Parathyroid adenoma (tissue), 2 donors: ENCODE measurements around the gene SUN2.

Source experiments
- H2AFZ ChIP-seq: fragments of 300-600 bp; sonication (generic); one replicate; pipeline ENCODE4 v1.7.0; 2017; ENCODE audit warnings: antibody characterized with exemption, mild to moderate bottlenecking
- H3K27ac ChIP-seq: fragments of 300-600 bp; sonication (generic); one replicate; pipeline ENCODE4 v1.7.0; 2017
- H3K27me3 ChIP-seq: fragments of 300-600 bp; sonication (generic); one replicate; pipeline ENCODE4 v1.7.0; 2017; ENCODE audit warnings: low read length; ENCODE audit not compliant: control insufficient read depth, insufficient read depth
- H3K36me3 ChIP-seq: fragments of 300-600 bp; sonication (generic); one replicate; pipeline ENCODE4 v1.7.0; 2017; ENCODE audit warnings: low read length; ENCODE audit not compliant: control insufficient read depth, insufficient read depth
- H3K4me1 ChIP-seq: fragments of 300-600 bp; sonication (generic); one replicate; pipeline ENCODE4 v1.7.0; 2017; ENCODE audit warnings: control low read depth
- H3K4me2 ChIP-seq: fragments of 300-600 bp; sonication (generic); one replicate; pipeline ENCODE4 v1.7.0; 2017; ENCODE audit warnings: low read length
- H3K4me3 ChIP-seq: fragments of 300-600 bp; sonication (generic); one replicate; pipeline ENCODE4 v1.7.0; 2017; ENCODE audit warnings: low read depth, low read length
- H3K79me2 ChIP-seq: fragments of 300-600 bp; sonication (generic); one replicate; pipeline ENCODE4 v1.7.0; 2017; ENCODE audit warnings: control low read depth
- H3K9ac ChIP-seq: fragments of 300-600 bp; sonication (generic); one replicate; pipeline ENCODE4 v1.7.0; 2017; ENCODE audit warnings: mild to moderate bottlenecking
- H3K9me3 ChIP-seq: fragments of 300-600 bp; sonication (generic); one replicate; pipeline ENCODE4 v1.7.0; 2017; ENCODE audit warnings: low read length; ENCODE audit not compliant: control insufficient read depth
- TF ChIP-seq, protein P1 (sequence below): fragments of 300-600 bp; sonication (generic); IDR thresholded peaks from one replicate; pipeline ENCODE4 v1.7.0; 2017; ENCODE audit warnings: antibody characterized with exemption, mild to moderate bottlenecking
- donor health status: primary hyperparathyroidism.

Gene SUN2

GRCh38 chr22:38707984-38708383 lies 47.8 kb downstream of the SUN2 start:
- H3K27ac ChIP-seq: no peak overlapping the region
- peaks cover 5% of the 10 kb centered on the region for H3K4me1 ChIP-seq
- no peaks in the 10 kb centered on the region for H3K27me3 ChIP-seq
- H3K9me3 ChIP-seq: no peaks in the 10 kb centered on the region
- H2AFZ ChIP-seq: no peak overlapping the region
- TF ChIP-seq, protein P1, sequence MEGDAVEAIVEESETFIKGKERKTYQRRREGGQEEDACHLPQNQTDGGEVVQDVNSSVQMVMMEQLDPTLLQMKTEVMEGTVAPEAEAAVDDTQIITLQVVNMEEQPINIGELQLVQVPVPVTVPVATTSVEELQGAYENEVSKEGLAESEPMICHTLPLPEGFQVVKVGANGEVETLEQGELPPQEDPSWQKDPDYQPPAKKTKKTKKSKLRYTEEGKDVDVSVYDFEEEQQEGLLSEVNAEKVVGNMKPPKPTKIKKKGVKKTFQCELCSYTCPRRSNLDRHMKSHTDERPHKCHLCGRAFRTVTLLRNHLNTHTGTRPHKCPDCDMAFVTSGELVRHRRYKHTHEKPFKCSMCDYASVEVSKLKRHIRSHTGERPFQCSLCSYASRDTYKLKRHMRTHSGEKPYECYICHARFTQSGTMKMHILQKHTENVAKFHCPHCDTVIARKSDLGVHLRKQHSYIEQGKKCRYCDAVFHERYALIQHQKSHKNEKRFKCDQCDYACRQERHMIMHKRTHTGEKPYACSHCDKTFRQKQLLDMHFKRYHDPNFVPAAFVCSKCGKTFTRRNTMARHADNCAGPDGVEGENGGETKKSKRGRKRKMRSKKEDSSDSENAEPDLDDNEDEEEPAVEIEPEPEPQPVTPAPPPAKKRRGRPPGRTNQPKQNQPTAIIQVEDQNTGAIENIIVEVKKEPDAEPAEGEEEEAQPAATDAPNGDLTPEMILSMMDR: no peak
- no peak overlapping the region for H3K9ac ChIP-seq
- peaks cover 25% of the 10 kb centered on the region for H3K79me2 ChIP-seq
- no peak overlapping the region for H3K4me3 ChIP-seq
- no peaks in the 10 kb centered on the region for H3K36me3 ChIP-seq
- H3K4me2 ChIP-seq: no peak overlapping the region

- Histone ChIP-seq H2AFZ (no peak overlapping the region), H3K9ac (no peak overlapping the region), H3K4me1 (peaks cover 5% of the 10 kb centered on the region), H3K79me2 (peaks cover 25% of the 10 kb centered on the region), H3K4me3 (peak overlapping the region; percentile 73), H3K27ac (no peak overlapping the region), H3K36me3 (no peaks in the 10 kb centered on the region), H3K4me2 (peak overlapping the region; percentile 74), H3K27me3 (no peaks in the 10 kb centered on the region), H3K9me3 (no peaks in the 10 kb centered on the region)
- TF ChIP-seq, protein P1: no peak
Measured at GRCh38 chr22:38707346-38707745, 48.5 kb downstream of the SUN2 start.

GRCh38 chr22:38706901-38707195 lies 49.0 kb downstream of the SUN2 start:
- Histone ChIP-seq H3K79me2 (peaks cover 22% of the 10 kb centered on the region), H3K27ac (peak overlapping the region; percentile 79), H3K27me3 (no peaks in the 10 kb centered on the region), H3K36me3 (no peaks in the 10 kb centered on the region), H3K9me3 (no peaks in the 10 kb centered on the region), H3K4me1 (peaks cover 5% of the 10 kb centered on the region), H3K9ac (no peak overlapping the region), H2AFZ (peak overlapping the region; percentile 66), H3K4me3 (peak overlapping the region; percentile 73), H3K4me2 (peak overlapping the region; percentile 74)
- TF ChIP-seq, protein P1: no peak

DNA sequence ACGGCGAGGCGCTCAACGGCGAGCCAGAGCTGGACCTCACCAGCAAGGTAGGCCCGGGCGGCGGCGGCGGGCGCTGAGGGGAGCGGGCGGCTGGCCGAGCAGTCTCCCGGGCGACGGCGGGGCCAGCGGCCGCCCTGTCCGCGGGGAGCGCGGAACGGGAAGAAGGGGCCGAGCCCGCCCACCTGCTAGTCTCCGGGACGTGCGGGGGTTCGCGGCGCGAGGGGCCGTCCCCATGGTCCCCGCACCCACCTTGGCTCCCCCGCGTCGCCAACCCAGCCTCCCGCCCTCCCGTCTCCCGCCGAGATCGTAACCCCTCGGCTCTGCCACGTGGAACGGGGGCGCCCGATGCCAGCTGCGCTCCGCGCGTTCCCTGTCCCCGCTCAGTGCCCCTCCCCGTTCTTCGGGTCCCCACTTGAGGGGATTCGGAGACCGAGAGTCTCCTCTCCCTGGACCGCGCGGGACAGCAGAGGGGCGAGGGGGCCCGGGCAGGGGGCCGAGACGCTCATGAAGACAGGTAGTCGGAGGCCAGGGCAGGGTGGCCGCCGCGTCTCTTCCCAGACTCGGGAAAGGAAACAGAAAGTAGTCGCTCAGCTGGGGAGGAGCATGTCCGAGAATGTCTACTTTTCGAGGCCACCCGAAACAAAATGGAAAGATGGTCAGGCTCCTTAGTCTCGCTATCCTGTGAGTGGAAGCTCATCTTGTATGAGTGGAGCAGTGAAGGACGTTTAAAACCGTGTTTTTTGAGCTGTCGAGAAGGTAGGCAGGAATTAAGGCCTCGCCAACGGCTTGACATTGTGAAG lies 49.5 kb downstream of the SUN2 start:
- peaks cover 22% of the 10 kb centered on the region for H3K79me2 ChIP-seq
- peak overlapping the region; percentile 74 for H3K4me2 ChIP-seq
- H3K27ac ChIP-seq: peak overlapping the region; percentile 79
- peak overlapping the region; percentile 73 for H3K4me3 ChIP-seq
- TF ChIP-seq, protein P1: no peak
- H3K27me3 ChIP-seq: no peaks in the 10 kb centered on the region
- no peaks in the 10 kb centered on the region for H3K36me3 ChIP-seq
- H3K4me1 ChIP-seq: peaks cover 5% of the 10 kb centered on the region
- H2AFZ ChIP-seq: peak overlapping the region; percentile 81
- H3K9ac ChIP-seq: peak overlapping the region; percentile 50
- H3K9me3 ChIP-seq: no peaks in the 10 kb centered on the region
